CD4-positive, alpha-beta T cell (primary cell): Measurements from ENCODE around the gene ATXN1. TPM values are rescaled to one million over a fixed set of nuclear protein-coding genes. Genes with fewer than 3 reads are reported as not detected.

ENCODE experiments used
- ATAC-seq: fragments of 200-7000 bp; cut with Tn5 transposase; one replicate; pipeline ENCODE4 v1.10.0; 2022; ENCODE audit warnings: mild to moderate bottlenecking; ENCODE audit not compliant: poor library complexity
- CTCF ChIA-PET: fragments of 350-600 bp; sonication (Branson Sonifier 250); formaldehyde crosslinking; loops from one replicate; lab custom pipeline; 2021; ENCODE audit warnings: antibody characterized with exemption, inconsistent platforms; lab: Charles Lee
- POLR2A ChIA-PET: fragments of 350-600 bp; sonication (Branson Sonifier 250); formaldehyde crosslinking; loops from one replicate; lab custom pipeline; 2021; ENCODE audit warnings: antibody characterized with exemption, inconsistent platforms; lab: Charles Lee
- DNase-seq, 14 experiments: peaks; one replicate each; pipeline ENCODE4 v3.0.0-alpha.2; 2013 to 2020; ENCODE audit warnings: mixed read lengths in 2 of 14
- H3K27ac ChIP-seq, 2 donors: one replicate each; pipeline versions ENCODE4 v1.5.1 to v1.7.0; 2013; ENCODE audit warnings: low read length in 2 of 2, low read depth in 1 of 2, mild to moderate bottlenecking in 1 of 2
- H3K27me3 ChIP-seq, 2 experiments: 1 replicate in 1 of 2; 2 replicates in 1 of 2; pipeline versions ENCODE4 v1.6.1 to v1.7.0; 2013; ENCODE audit warnings: low read length in 2 of 2, control low read depth in 1 of 2, mild to moderate bottlenecking in 1 of 2, moderate library complexity in 1 of 2; ENCODE audit not compliant: insufficient read depth in 2 of 2, control insufficient read depth in 1 of 2
- H3K36me3 ChIP-seq: one replicate; pipeline ENCODE4 v1.6.1; 2013; ENCODE audit warnings: low read length, control low read depth; ENCODE audit not compliant: insufficient read depth
- H3K4me1 ChIP-seq: one replicate; pipeline ENCODE4 v1.6.1; 2013; ENCODE audit warnings: low read length, control low read depth; ENCODE audit not compliant: insufficient read depth
- H3K4me3 ChIP-seq: one replicate; pipeline ENCODE4 v1.5.1; 2013; ENCODE audit warnings: mild to moderate bottlenecking, low read length, moderate library complexity
- H3K9me3 ChIP-seq, 2 experiments: 1 replicate in 1 of 2; 2 replicates in 1 of 2; pipeline versions ENCODE4 v1.6.1 to v1.7.0; 2013; ENCODE audit warnings: low read length in 2 of 2, mild to moderate bottlenecking in 2 of 2, control low read depth in 1 of 2, moderate library complexity in 1 of 2; ENCODE audit not compliant: control insufficient read depth in 1 of 2, insufficient read depth in 1 of 2
- H3K27ac Mint-ChIP-seq: one replicate; pipeline ENCODE4 v1.8.0; 2020; ENCODE audit warnings: mixed read lengths
- H3K27me3 Mint-ChIP-seq: one replicate; pipeline ENCODE4 v1.8.0; 2021; ENCODE audit warnings: mixed read lengths
- H3K36me3 Mint-ChIP-seq: one replicate; pipeline ENCODE4 v1.8.0; 2021; ENCODE audit warnings: low read depth, mixed read lengths
- H3K4me1 Mint-ChIP-seq: one replicate; pipeline ENCODE4 v1.8.0; 2021; ENCODE audit warnings: low read depth, mixed read lengths
- H3K4me3 Mint-ChIP-seq: one replicate; pipeline ENCODE4 v1.8.0; 2020; ENCODE audit warnings: mild to moderate bottlenecking, mixed read lengths
- H3K9me3 Mint-ChIP-seq: one replicate; pipeline ENCODE4 v1.8.0; 2020; ENCODE audit warnings: mixed read lengths
- intact Hi-C, 2 experiments: fragments of 100-400 bp; cut with DNase I in 1 of 2; cut with micrococcal nuclease in 1 of 2; formaldehyde crosslinking; loops; one replicate each; pipeline versions ENCODE4 v1.15.1 to v1.9.0; 2023 to 2025; cut with DNase I, micrococcal nuclease
- total RNA-seq, 174 experiments: library from RNA in 2 of 174; stranded (reverse) in 2 of 174; gene quantifications; one replicate each; pipeline ENCODE4 v1.2.3 and lab custom pipeline; 2021 to 2026
- TF ChIP-seq, protein P1 (sequence below): fragments of 200-600 bp; IDR thresholded peaks from one replicate; pipeline ENCODE4 v1.8.0; 2022; ENCODE audit warnings: antibody characterized with exemption, mild to moderate bottlenecking

ATXN1 gene
- total RNA-seq, 2 experiments from 2014 or later: 74.2 to 76.7 TPM

DNA sequence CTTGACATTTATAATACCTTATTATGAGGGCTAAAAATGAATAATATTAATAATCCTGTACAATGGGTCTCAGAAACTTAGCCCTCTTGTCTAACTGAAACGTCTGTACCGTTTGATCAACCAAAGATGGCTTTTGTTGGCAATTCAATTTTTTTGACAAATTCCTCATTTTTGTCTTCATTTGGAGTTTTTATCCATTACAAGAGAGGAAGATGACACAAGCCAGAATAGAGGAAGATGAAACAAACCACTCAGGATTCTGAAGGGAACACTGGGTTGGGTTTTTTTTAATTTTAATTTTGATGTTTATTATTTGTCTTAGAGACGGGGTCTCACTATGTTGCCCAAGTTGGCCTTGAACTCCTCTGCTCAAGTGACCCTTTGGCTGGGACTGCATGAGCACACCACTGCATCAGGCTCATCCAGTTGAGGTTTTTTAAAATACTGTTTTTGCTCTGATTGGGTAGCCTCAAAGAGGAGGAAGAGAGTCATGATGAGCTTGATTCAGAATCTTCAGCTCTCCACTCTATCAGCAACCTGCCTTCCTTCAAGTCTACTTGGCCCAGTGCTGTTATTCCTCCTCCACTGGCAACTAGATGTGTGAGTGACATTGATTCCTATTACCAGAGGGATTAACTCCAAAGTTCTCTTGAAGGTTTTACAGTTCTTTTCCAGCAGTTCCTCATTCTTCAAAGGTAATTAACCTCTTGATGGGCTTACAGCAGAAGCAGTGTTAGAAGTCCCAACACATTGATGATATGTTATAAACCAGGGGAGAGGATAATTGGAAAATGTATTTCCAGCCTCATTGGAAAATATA lies 71.3 kb downstream of the ATXN1 start:
- no peak overlapping the region for H3K4me3 ChIP-seq
- Mint-ChIP-seq H3K4me1 (peaks cover 74% of the 10 kb centered on the region), H3K27me3 (no peaks in the 10 kb centered on the region), H3K27ac (peak overlapping the region; percentile 64), H3K36me3 (peaks cover 4% of the 10 kb centered on the region), H3K9me3 (no peaks in the 10 kb centered on the region), H3K4me3 (peak overlapping the region; percentile 37)
- H3K9me3 ChIP-seq: no peaks in the 10 kb centered on the region
- TF ChIP-seq, protein P1, sequence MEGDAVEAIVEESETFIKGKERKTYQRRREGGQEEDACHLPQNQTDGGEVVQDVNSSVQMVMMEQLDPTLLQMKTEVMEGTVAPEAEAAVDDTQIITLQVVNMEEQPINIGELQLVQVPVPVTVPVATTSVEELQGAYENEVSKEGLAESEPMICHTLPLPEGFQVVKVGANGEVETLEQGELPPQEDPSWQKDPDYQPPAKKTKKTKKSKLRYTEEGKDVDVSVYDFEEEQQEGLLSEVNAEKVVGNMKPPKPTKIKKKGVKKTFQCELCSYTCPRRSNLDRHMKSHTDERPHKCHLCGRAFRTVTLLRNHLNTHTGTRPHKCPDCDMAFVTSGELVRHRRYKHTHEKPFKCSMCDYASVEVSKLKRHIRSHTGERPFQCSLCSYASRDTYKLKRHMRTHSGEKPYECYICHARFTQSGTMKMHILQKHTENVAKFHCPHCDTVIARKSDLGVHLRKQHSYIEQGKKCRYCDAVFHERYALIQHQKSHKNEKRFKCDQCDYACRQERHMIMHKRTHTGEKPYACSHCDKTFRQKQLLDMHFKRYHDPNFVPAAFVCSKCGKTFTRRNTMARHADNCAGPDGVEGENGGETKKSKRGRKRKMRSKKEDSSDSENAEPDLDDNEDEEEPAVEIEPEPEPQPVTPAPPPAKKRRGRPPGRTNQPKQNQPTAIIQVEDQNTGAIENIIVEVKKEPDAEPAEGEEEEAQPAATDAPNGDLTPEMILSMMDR: no peak
- no peak overlapping the region for H3K27ac ChIP-seq
- H3K27me3 ChIP-seq: no peaks in the 10 kb centered on the region
- H3K36me3 ChIP-seq: no peaks in the 10 kb centered on the region
- POLR2A ChIA-PET: interaction anchor here (2.4 kb wide), 1 partner anchor 10 kb away, joined by 14 read pairs; no protein-coding TSS in a partner anchor
- ATAC-seq (no peak), DNase-seq (no peak)
- H3K4me1 ChIP-seq: peaks cover 35% of the 10 kb centered on the region
- CTCF ChIA-PET: interaction anchor here (1.1 kb wide), 1 partner anchor 52 kb away, joined by 4 read pairs; no protein-coding TSS in a partner anchor
- intact Hi-C loops: no loop called here

DNA sequence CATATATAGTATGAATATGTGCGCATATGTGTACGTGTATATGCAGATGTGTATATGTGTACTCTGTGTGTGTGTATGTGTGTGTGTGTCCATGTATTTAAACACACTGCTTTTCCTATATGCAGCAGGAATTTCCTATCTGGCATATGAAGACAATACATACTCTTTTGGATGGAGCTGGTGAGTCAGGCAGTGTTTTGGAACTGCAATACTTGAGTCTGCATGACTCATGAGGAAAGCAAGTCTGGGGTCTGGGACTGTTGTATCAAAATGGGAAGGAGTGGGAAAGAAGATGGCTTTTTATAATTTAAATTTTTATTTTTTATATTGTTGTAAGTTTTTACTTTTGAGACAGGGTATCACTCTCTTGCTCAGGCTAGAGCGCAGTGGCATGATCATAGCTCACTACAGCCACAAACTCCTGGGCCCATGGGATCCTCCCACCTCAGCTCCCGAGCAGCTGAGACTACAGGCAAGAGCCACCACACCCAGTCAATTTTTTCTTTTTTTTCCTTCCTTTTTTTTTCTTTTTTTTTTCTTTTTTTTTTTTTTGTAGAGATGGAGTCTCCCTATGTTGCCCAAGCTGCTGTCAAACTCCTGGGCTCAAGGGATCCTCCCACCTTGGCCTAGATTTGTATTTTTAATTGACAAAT lies 72.2 kb downstream of the ATXN1 start:
- Mint-ChIP-seq H3K27me3 (no peaks in the 10 kb centered on the region), H3K9me3 (no peaks in the 10 kb centered on the region), H3K36me3 (peaks cover 5% of the 10 kb centered on the region), H3K4me3 (no peak overlapping the region), H3K27ac (no peak overlapping the region), H3K4me1 (peaks cover 75% of the 10 kb centered on the region)
- intact Hi-C loops: no loop called here
- ChIA-PET POLR2A (interaction anchor here (1.0 to 2.3 kb wide), 4 partner anchors 8 to 73 kb away, joined by 4 to 12 read pairs (median 4); partner anchors contain the start of gene ATXN1), CTCF (interaction anchor here (0.6 to 1.1 kb wide), 2 partner anchors 8 to 51 kb away, joined by 3 to 4 read pairs; no protein-coding TSS in a partner anchor)
- ATAC-seq: no peak
- H3K4me3 ChIP-seq: no peak overlapping the region
- H3K4me1 ChIP-seq: peaks cover 30% of the 10 kb centered on the region
- TF ChIP-seq, protein P1: no peak
- H3K27ac ChIP-seq: no peak overlapping the region
- H3K9me3 ChIP-seq: no peaks in the 10 kb centered on the region
- no peaks in the 10 kb centered on the region for H3K36me3 ChIP-seq
- DNase-seq: peak in 1 of 14 experiments; percentile 40
- no peaks in the 10 kb centered on the region for H3K27me3 ChIP-seq

DNA sequence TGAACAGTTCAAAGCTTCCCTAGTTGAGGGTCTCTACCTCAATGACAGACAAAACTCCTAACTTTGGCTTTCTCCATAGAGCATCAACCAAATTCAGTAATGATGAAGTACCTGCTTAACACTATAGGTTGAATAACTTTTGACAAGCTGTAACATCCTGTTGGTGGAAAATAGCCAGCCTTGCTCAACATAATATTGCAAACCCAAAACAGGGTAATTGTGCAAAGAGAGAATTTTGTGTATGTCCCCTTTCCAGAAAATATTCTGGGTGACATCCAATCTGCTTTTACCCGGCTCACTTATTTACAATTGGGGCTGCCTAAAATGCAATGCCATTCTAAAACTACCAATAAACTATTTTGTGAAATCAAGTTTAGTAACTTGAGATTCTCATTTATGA lies 72.8 kb downstream of the ATXN1 start:
- no peak overlapping the region for H3K4me3 Mint-ChIP-seq
- peaks cover 82% of the 10 kb centered on the region for H3K4me1 Mint-ChIP-seq
- no peaks in the 10 kb centered on the region for H3K9me3 Mint-ChIP-seq
- TF ChIP-seq, protein P1: no peak
- no peaks in the 10 kb centered on the region for H3K27me3 Mint-ChIP-seq
- Histone ChIP-seq H3K9me3 (no peaks in the 10 kb centered on the region), H3K27ac (no peak overlapping the region), H3K36me3 (no peaks in the 10 kb centered on the region), H3K4me1 (peaks cover 30% of the 10 kb centered on the region), H3K27me3 (no peaks in the 10 kb centered on the region), H3K4me3 (no peak overlapping the region)
- H3K27ac Mint-ChIP-seq: peak overlapping the region; percentile 63
- CTCF ChIA-PET: interaction anchor here (0.7 to 1.6 kb wide), 6 partner anchors 9 to 83 kb away, joined by 3 to 5 read pairs (median 3); partner anchors contain the start of gene ATXN1
- intact Hi-C loops: no loop called here
- ATAC-seq: no peak
- POLR2A ChIA-PET: interaction anchor here (1.0 to 2.3 kb wide), 5 partner anchors 9 to 75 kb away, joined by 3 to 12 read pairs (median 4); partner anchors contain the start of gene ATXN1
- DNase-seq: no peak
- H3K36me3 Mint-ChIP-seq: peaks cover 10% of the 10 kb centered on the region
